Thoracic aorta (tissue), 2 donors: Measurements from ENCODE around the gene KRCC1. TPM values are rescaled to one million over a fixed set of nuclear protein-coding genes. Genes with fewer than 3 reads are reported as not detected.

Source experiments
- ATAC-seq: fragments of 150-250 bp; one replicate; pipeline ENCODE4 v1.8.0; 2017; ENCODE audit warnings: low read depth; ENCODE audit not compliant: insufficient number of reproducible peaks, low FRiP score
- DNase-seq: peaks from one replicate; pipeline ENCODE4 v3.0.0-alpha.2; 2020; ENCODE audit warnings: low spot score
- H3K27ac ChIP-seq, 2 donors: fragments of 200-600 bp; sonication (generic); 1 replicate in 1 of 2; 2 replicates in 1 of 2; pipeline ENCODE4 v1.5.1; 2016; ENCODE audit warnings: mild to moderate bottlenecking in 2 of 2, moderate library complexity in 2 of 2
- H3K27me3 ChIP-seq: fragments of 200-600 bp; sonication (generic); replicated peaks from 2 replicates; pipeline ENCODE4 v1.6.0; 2016; ENCODE audit warnings: mild to moderate bottlenecking; ENCODE audit not compliant: insufficient read depth
- H3K36me3 ChIP-seq: fragments of 200-600 bp; sonication (generic); one replicate; pipeline ENCODE4 v1.5.1; 2016
- H3K4me1 ChIP-seq, 2 donors: fragments of 200-600 bp; sonication (generic); 1 replicate in 1 of 2; 2 replicates in 1 of 2; pipeline versions ENCODE4 v1.5.1 to v1.6.0; 2016; ENCODE audit warnings: low read depth in 2 of 2, mild to moderate bottlenecking in 1 of 2; ENCODE audit not compliant: control insufficient read depth in 1 of 2
- H3K4me3 ChIP-seq: fragments of 200-600 bp; sonication (generic); 2 replicates; pipeline ENCODE4 v1.5.1; 2016; ENCODE audit warnings: mild to moderate bottlenecking
- H3K9me3 ChIP-seq: fragments of 200-600 bp; sonication (generic); 2 replicates; pipeline ENCODE4 v1.5.1; 2016
- total RNA-seq, 2 donors: library from RNA; depleted of rRNA; stranded (reverse); fragments of >200 nt; gene quantifications; one replicate each; pipeline versions ENCODE4 v1.1.0 to v1.2.3, GENCODE V29; 2016
- TF ChIP-seq, protein P1 (sequence below): fragments of 200-600 bp; sonication (generic); IDR thresholded peaks from one replicate; pipeline ENCODE4 v1.5.1; 2019; ENCODE audit warnings: antibody characterized with exemption

The KRCC1 gene
- total RNA-seq, 2 donors from 2014 or later: 13.8 to 13.9 TPM

DNA sequence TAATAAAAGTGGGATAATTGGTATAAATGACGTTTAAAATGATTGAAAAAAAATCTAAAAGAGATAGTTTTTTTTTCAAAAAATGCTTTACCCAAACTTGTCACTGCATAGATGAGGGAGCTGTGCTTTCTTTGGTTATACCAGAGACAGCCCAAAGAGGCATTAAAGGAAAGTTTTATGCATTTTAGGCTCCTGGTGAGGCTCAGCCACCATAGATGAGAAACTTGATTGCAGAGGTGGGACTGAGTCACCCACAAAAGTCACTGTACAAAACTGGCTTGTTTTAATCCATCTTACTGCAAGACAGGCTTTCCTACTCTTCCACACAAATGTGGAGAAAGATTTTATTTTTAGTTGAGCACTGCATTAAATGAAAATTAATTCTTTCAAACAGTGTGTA is 14.5 kb upstream of the KRCC1 start:
- Histone ChIP-seq H3K36me3 (no peaks in the 10 kb centered on the region), H3K4me1 (no peaks in the 10 kb centered on the region), H3K27ac (no peak overlapping the region), H3K9me3 (no peaks in the 10 kb centered on the region), H3K4me3 (no peak overlapping the region), H3K27me3 (no peaks in the 10 kb centered on the region)
- no peak for DNase-seq
- TF ChIP-seq, protein P1, sequence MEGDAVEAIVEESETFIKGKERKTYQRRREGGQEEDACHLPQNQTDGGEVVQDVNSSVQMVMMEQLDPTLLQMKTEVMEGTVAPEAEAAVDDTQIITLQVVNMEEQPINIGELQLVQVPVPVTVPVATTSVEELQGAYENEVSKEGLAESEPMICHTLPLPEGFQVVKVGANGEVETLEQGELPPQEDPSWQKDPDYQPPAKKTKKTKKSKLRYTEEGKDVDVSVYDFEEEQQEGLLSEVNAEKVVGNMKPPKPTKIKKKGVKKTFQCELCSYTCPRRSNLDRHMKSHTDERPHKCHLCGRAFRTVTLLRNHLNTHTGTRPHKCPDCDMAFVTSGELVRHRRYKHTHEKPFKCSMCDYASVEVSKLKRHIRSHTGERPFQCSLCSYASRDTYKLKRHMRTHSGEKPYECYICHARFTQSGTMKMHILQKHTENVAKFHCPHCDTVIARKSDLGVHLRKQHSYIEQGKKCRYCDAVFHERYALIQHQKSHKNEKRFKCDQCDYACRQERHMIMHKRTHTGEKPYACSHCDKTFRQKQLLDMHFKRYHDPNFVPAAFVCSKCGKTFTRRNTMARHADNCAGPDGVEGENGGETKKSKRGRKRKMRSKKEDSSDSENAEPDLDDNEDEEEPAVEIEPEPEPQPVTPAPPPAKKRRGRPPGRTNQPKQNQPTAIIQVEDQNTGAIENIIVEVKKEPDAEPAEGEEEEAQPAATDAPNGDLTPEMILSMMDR: no peak
- ATAC-seq: no peak

GRCh38 chr2:88069117-88069516 is 13.5 kb upstream of the KRCC1 start:
- no peaks in the 10 kb centered on the region for H3K9me3 ChIP-seq
- TF ChIP-seq, protein P1: no peak
- no peaks in the 10 kb centered on the region for H3K36me3 ChIP-seq
- no peak for DNase-seq
- no peaks in the 10 kb centered on the region for H3K27me3 ChIP-seq
- H3K4me1 ChIP-seq: no peaks in the 10 kb centered on the region
- H3K4me3 ChIP-seq: no peak overlapping the region
- no peak for ATAC-seq
- H3K27ac ChIP-seq: no peak overlapping the region

GRCh38 chr2:88068044-88068443 is 12.5 kb upstream of the KRCC1 start:
- H3K27me3 ChIP-seq: no peaks in the 10 kb centered on the region
- H3K4me1 ChIP-seq: no peaks in the 10 kb centered on the region
- DNase-seq: no peak
- TF ChIP-seq, protein P1: no peak
- no peak for ATAC-seq
- H3K36me3 ChIP-seq: no peaks in the 10 kb centered on the region
- no peaks in the 10 kb centered on the region for H3K9me3 ChIP-seq
- no peak overlapping the region for H3K27ac ChIP-seq
- H3K4me3 ChIP-seq: no peak overlapping the region

- H3K36me3 ChIP-seq: no peaks in the 10 kb centered on the region
- H3K27me3 ChIP-seq: no peaks in the 10 kb centered on the region
- no peaks in the 10 kb centered on the region for H3K4me1 ChIP-seq
- H3K9me3 ChIP-seq: no peaks in the 10 kb centered on the region
- no peak within 1 kb of the TSS for H3K4me3 ChIP-seq
- ATAC-seq (no peak), DNase-seq (no peak)
- TF ChIP-seq, protein P1: no peak
- H3K27ac ChIP-seq: no peak within 1 kb of the TSS
These were observed 12.0 kb upstream of the KRCC1 start, which contains the start of gene SMYD1 for GRCh38 chr2:88067598-88067997. SMYD1 (plus strand) TSS chr2:88067825; CDS start chr2:88067865, 40 bp downstream.

DNA sequence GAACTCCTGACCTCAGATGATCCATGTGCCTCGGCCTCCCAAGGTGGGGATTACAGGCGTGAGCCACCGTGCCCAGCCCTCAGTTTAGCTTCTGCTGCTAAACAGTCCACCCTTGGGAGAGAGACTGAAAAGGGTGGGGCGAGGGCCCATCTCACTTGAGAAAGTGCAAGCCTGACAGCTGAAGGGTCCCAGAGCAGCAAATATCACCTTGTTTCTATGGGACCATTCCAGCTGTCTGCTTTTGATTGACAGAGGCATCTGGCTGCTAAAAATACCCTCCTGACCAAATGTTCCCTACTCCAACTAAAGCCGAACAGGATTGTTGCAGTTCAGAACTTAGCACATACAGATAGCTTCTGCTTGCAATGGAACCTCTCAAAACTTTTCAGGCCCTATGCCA is 11.6 kb upstream of the KRCC1 start:
- ATAC-seq (no peak), DNase-seq (no peak)
- H3K4me1 ChIP-seq: no peaks in the 10 kb centered on the region
- no peaks in the 10 kb centered on the region for H3K9me3 ChIP-seq
- no peak overlapping the region for H3K4me3 ChIP-seq
- no peak overlapping the region for H3K27ac ChIP-seq
- no peaks in the 10 kb centered on the region for H3K36me3 ChIP-seq
- TF ChIP-seq, protein P1: no peak
- H3K27me3 ChIP-seq: no peaks in the 10 kb centered on the region
